T-helper 1 cell treated with Interleukin-12 subunit alpha and Interleukin-12 subunit beta and Interleukin-4 antibody, amounts not matched to agents 30 ng/mL and 1 ng/mL, for 36 hours (primary cell): Measurements from ENCODE around the gene LATS1. TPM values are rescaled to one million over a fixed set of nuclear protein-coding genes. Genes with fewer than 3 reads are reported as not detected.
"Not testable (repeated sequence)": the region's sequence is repeated elsewhere in the genome, so short reads cannot be mapped to it uniquely, and the experiment has no call there.

Experiments used
- intact Hi-C: fragments of 100-400 bp; cut with micrococcal nuclease; formaldehyde crosslinking; loops from one replicate; pipeline ENCODE4 v1.15.1; 2024
- total RNA-seq: library from RNA; stranded (reverse); gene quantifications from 2 replicates; pipeline ENCODE4 v1.2.3, GENCODE V29; 2022

Gene LATS1
- total RNA-seq, 1 donor from 2014 or later = 43.5 TPM

GRCh38 chr6:149729824-149730223, 11.9 kb upstream of the LATS1 start:
- intact Hi-C loops = no loop called here

- intact Hi-C loops = no loop called here
Observed at GRCh38 chr6:149728499-149729234, 10.8 kb upstream of the LATS1 start.

GRCh38 chr6:149727793-149728498, 10.0 kb upstream of the LATS1 start:
- intact Hi-C loops = no loop called here

- intact Hi-C loops = no loop called here
Observed at GRCh38 chr6:149725785-149726184, 7.9 kb upstream of the LATS1 start.

GRCh38 chr6:149723771-149724417, 6.0 kb upstream of the LATS1 start:
- intact Hi-C loops = loop anchor here (1.0 to 5.0 kb wide), 5 partner anchors 22 to 293 kb away; partner anchors contain the start of gene NUP43

GRCh38 chr6:149723262-149723661, 5.4 kb upstream of the LATS1 start:
- intact Hi-C loops = loop anchor here (1.0 to 5.0 kb wide), 3 partner anchors 23 to 294 kb away; partner anchors contain the start of gene NUP43

GRCh38 chr6:149719531-149719930, 1.6 kb upstream of the LATS1 start:
- intact Hi-C loops = loop anchor here (2.0 to 10.0 kb wide), 3 partner anchors 215 to 355 kb away; no protein-coding TSS in a partner anchor

GRCh38 chr6:149717255-149717587, 680 bp downstream of the LATS1 start:
- intact Hi-C loops = loop anchor here (5.0 to 10.0 kb wide), 2 partner anchors 220 to 358 kb away; no protein-coding TSS in a partner anchor

- intact Hi-C loops = loop anchor here (5.0 to 10.0 kb wide), 2 partner anchors 219 to 358 kb away; no protein-coding TSS in a partner anchor
Observed at GRCh38 chr6:149716181-149716963, 1.5 kb downstream of the LATS1 start.

- intact Hi-C loops = loop anchor here (10.0 kb wide), 1 partner anchor 360 kb away; no protein-coding TSS in a partner anchor
Observed at GRCh38 chr6:149714442-149714841, 3.5 kb downstream of the LATS1 start.

- intact Hi-C loops = loop anchor here (10.0 kb wide), 1 partner anchor 363 kb away; no protein-coding TSS in a partner anchor
Observed at GRCh38 chr6:149711711-149712110, 6.2 kb downstream of the LATS1 start.

GRCh38 chr6:149701714-149702113, 16.2 kb downstream of the LATS1 start:
- intact Hi-C loops = no loop called here

GRCh38 chr6:149699150-149699549, 18.8 kb downstream of the LATS1 start:
- intact Hi-C loops = no loop called here

GRCh38 chr6:149698175-149698574, 19.7 kb downstream of the LATS1 start:
- intact Hi-C loops = no loop called here

- intact Hi-C loops = no loop called here
Observed at GRCh38 chr6:149696901-149697300, 21.0 kb downstream of the LATS1 start.

- intact Hi-C loops = no loop called here
Observed at GRCh38 chr6:149694921-149695320, 23.0 kb downstream of the LATS1 start.

- intact Hi-C loops = no loop called here
Observed at GRCh38 chr6:149691201-149691600, 26.7 kb downstream of the LATS1 start.

- intact Hi-C loops = no loop called here
Observed at GRCh38 chr6:149686230-149686629, 31.7 kb downstream of the LATS1 start.

- intact Hi-C loops = no loop called here
Observed at GRCh38 chr6:149683256-149683859, 34.5 kb downstream of the LATS1 start.

- intact Hi-C loops = not testable (repeated sequence)
Observed at GRCh38 chr6:149681845-149682244, 36.1 kb downstream of the LATS1 start.

- intact Hi-C loops = no loop called here
Observed at GRCh38 chr6:149681209-149681608, 36.7 kb downstream of the LATS1 start.
